HCT116 (cell line): Measurements from ENCODE around the gene CCL7.

Experiments
- CEBPB ChIP-seq: IDR thresholded peaks from 2 replicates; pipeline ENCODE4 v1.6.1; 2012; ENCODE audit warnings: low read depth
- EGR1 ChIP-seq: IDR thresholded peaks from 2 replicates; pipeline ENCODE4 v1.6.1; 2012; ENCODE audit warnings: low read depth
- ELF1 ChIP-seq: IDR thresholded peaks from 2 replicates; pipeline ENCODE4 v1.6.1; 2012; ENCODE audit warnings: low read depth, borderline replicate concordance
- EZH2 ChIP-seq: fragments of 200-600 bp; sonication (generic); IDR thresholded peaks from 2 replicates; pipeline ENCODE4 v1.6.1; 2017; ENCODE audit warnings: antibody characterized with exemption, mixed run types
- EZH2phosphoT487 ChIP-seq: fragments of 200-600 bp; IDR thresholded peaks from 2 replicates; pipeline ENCODE4 v1.6.1; 2018; ENCODE audit warnings: antibody characterized with exemption, borderline replicate concordance
- JUND ChIP-seq: IDR thresholded peaks from 2 replicates; pipeline ENCODE4 v1.6.1; 2012
- POLR2A ChIP-seq: IDR thresholded peaks from 2 replicates; pipeline ENCODE4 v1.7.0; 2011; ENCODE audit warnings: borderline replicate concordance; ENCODE audit not compliant: insufficient read depth, insufficient read length; ENCODE audit errors: extremely low read depth
- SRF ChIP-seq: IDR thresholded peaks from 2 replicates; pipeline ENCODE4 v1.6.1; 2012; ENCODE audit warnings: low read depth
- YY1 ChIP-seq: IDR thresholded peaks from 2 replicates; pipeline ENCODE4 v1.6.1; 2011; ENCODE audit warnings: low read length, low read depth, moderate library complexity, mild to moderate bottlenecking; ENCODE audit not compliant: insufficient replicate concordance; ENCODE audit errors: extremely low read depth
- TF ChIP-seq, protein P1 (sequence below): IDR thresholded peaks from 2 replicates; pipeline ENCODE4 v1.6.1; 2012
- TF ChIP-seq, protein P2 (sequence below), 3 experiments: fragments of 200-600 bp in 1 of 3; sonication (generic) in 1 of 3; IDR thresholded peaks in 2 of 3; conservative IDR thresholded peaks in 1 of 3; 2 replicates each; pipeline ENCODE4 v1.5.1; 2012 to 2017; ENCODE audit warnings: low read depth in 2 of 3, low read length in 2 of 3, antibody characterized with exemption in 1 of 3, borderline replicate concordance in 1 of 3, control low read depth in 1 of 3, mild to moderate bottlenecking in 1 of 3, mixed read lengths in 1 of 3, mixed run types in 1 of 3, moderate library complexity in 1 of 3; ENCODE audit not compliant: insufficient read depth in 1 of 3

DNA sequence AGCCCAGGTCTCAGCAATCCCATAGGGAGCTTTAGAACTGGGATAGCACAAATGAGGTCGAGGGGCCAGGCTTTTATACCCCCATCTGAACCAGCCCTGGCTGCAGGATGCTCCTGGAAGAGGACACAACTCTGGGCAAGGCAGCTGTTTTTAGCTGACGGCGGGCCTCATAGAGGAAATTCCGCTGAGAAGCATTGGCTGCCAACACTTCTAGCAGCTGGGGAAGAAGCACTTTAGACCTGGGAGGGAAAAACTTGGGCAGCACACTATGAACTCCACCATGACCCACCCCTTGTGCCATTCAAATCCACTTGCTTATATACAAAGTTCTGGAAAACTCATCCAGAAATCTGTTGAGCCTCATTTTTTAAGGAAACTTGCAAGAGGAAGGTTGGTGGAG lies 20.6 kb downstream of the CCL7 start:
- TF ChIP-seq EZH2 (no peak), YY1 (no peak), SRF (no peak), CEBPB (no peak), ELF1 (no peak), EGR1 (no peak), JUND (no peak), EZH2phosphoT487 (no peak), POLR2A (no peak)
- TF ChIP-seq, protein P1, sequence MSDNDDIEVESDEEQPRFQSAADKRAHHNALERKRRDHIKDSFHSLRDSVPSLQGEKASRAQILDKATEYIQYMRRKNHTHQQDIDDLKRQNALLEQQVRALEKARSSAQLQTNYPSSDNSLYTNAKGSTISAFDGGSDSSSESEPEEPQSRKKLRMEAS: no peak
- TF ChIP-seq, protein P2, sequence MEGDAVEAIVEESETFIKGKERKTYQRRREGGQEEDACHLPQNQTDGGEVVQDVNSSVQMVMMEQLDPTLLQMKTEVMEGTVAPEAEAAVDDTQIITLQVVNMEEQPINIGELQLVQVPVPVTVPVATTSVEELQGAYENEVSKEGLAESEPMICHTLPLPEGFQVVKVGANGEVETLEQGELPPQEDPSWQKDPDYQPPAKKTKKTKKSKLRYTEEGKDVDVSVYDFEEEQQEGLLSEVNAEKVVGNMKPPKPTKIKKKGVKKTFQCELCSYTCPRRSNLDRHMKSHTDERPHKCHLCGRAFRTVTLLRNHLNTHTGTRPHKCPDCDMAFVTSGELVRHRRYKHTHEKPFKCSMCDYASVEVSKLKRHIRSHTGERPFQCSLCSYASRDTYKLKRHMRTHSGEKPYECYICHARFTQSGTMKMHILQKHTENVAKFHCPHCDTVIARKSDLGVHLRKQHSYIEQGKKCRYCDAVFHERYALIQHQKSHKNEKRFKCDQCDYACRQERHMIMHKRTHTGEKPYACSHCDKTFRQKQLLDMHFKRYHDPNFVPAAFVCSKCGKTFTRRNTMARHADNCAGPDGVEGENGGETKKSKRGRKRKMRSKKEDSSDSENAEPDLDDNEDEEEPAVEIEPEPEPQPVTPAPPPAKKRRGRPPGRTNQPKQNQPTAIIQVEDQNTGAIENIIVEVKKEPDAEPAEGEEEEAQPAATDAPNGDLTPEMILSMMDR (IDR thresholded peaks at IDR 0.05 in 2 of 3, conservative IDR thresholded peaks at IDR 0.05 in 1 of 3; ENCODE audit: borderline replicate concordance in 1 of 3, insufficient read depth in 1 of 3, low read depth in 2 of 3, low read length in 2 of 3): no peak
